Ascending aorta (tissue), 2 donors: ENCODE measurements around the gene RAB28. TPM values are rescaled to one million over a fixed set of nuclear protein-coding genes. Genes with fewer than 3 reads are reported as not detected.

Source experiments
- DNase-seq, 2 donors: peaks; one replicate each; pipeline ENCODE4 v3.0.0-alpha.2; 2019; ENCODE audit warnings: low spot score in 2 of 2
- H3K27ac ChIP-seq, 2 donors: fragments of 200-600 bp; sonication (generic); one replicate each; pipeline ENCODE4 v1.5.1; 2016 to 2017; ENCODE audit warnings: mild to moderate bottlenecking in 1 of 2
- H3K27me3 ChIP-seq: fragments of 200-600 bp; sonication (generic); one replicate; pipeline ENCODE4 v1.5.1; 2017
- H3K36me3 ChIP-seq, 2 donors: fragments of 200-600 bp; sonication (generic); one replicate each; pipeline ENCODE4 v1.5.1; 2016
- H3K4me1 ChIP-seq, 2 donors: fragments of 200-600 bp; sonication (generic); one replicate each; pipeline ENCODE4 v1.5.1; 2016 to 2017; ENCODE audit warnings: mild to moderate bottlenecking in 1 of 2
- H3K4me3 ChIP-seq, 2 donors: fragments of 200-600 bp; sonication (generic); one replicate each; pipeline ENCODE4 v1.5.1; 2016 to 2017; ENCODE audit warnings: mild to moderate bottlenecking in 1 of 2
- H3K9me3 ChIP-seq, 2 donors: fragments of 200-600 bp; sonication (generic); one replicate each; pipeline ENCODE4 v1.5.1; 2016
- CTCF ChIP-seq, 3 experiments: fragments of 200-600 bp in 2 of 3; fragments of 450-650 bp in 1 of 3; sonication (generic) in 2 of 3; IDR thresholded peaks; one replicate each; pipeline ENCODE4 v1.5.1; 2016 to 2019; ENCODE audit warnings: antibody characterized with exemption in 3 of 3, mild to moderate bottlenecking in 1 of 3, moderate library complexity in 1 of 3
- intact Hi-C: fragments of 100-400 bp; cut with DNase I; formaldehyde crosslinking; loops from one replicate; pipeline ENCODE4 v1.15.1; 2023
- total RNA-seq: library from RNA; depleted of rRNA; stranded (reverse); fragments of >200 nt; gene quantifications from one replicate; pipeline ENCODE4 v1.1.0, GENCODE V29; 2016

Gene RAB28
- total RNA-seq, 1 donor from 2014 or later = 3.2 TPM

GRCh38 chr4:13355111-13355880 lies 128.8 kb downstream of the RAB28 start:
- Histone ChIP-seq H3K27me3 (no peaks in the 10 kb centered on the region), H3K27ac (no peak overlapping the region), H3K9me3 (no peaks in the 10 kb centered on the region), H3K4me1 (no peaks in the 10 kb centered on the region), H3K36me3 (no peaks in the 10 kb centered on the region), H3K4me3 (no peak overlapping the region)
- no peak for TF ChIP-seq CTCF (IDR thresholded peaks at IDR 0.05)
- intact Hi-C loops = no loop called here
- DNase-seq = no peak

- intact Hi-C loops = no loop called here
- Histone ChIP-seq H3K9me3 (no peaks in the 10 kb centered on the region), H3K4me1 (no peaks in the 10 kb centered on the region), H3K27me3 (no peaks in the 10 kb centered on the region), H3K36me3 (no peaks in the 10 kb centered on the region), H3K27ac (no peak overlapping the region), H3K4me3 (no peak overlapping the region)
- DNase-seq = no peak
- TF ChIP-seq CTCF (IDR thresholded peaks at IDR 0.05) = no peak
Measured at GRCh38 chr4:13349096-13349495, 135.0 kb downstream of the RAB28 start.

GRCh38 chr4:13348216-13348615 lies 135.9 kb downstream of the RAB28 start:
- no peaks in the 10 kb centered on the region for H3K4me1 ChIP-seq
- H3K27me3 ChIP-seq = no peaks in the 10 kb centered on the region
- no peaks in the 10 kb centered on the region for H3K36me3 ChIP-seq
- no peaks in the 10 kb centered on the region for H3K9me3 ChIP-seq
- H3K4me3 ChIP-seq = no peak overlapping the region
- no peak overlapping the region for H3K27ac ChIP-seq
- no peak for DNase-seq
- TF ChIP-seq CTCF (IDR thresholded peaks at IDR 0.05) = no peak
- intact Hi-C loops = no loop called here

GRCh38 chr4:13347517-13348125 lies 136.5 kb downstream of the RAB28 start:
- Histone ChIP-seq H3K27me3 (no peaks in the 10 kb centered on the region), H3K9me3 (no peaks in the 10 kb centered on the region), H3K4me3 (no peak overlapping the region), H3K36me3 (no peaks in the 10 kb centered on the region), H3K4me1 (no peaks in the 10 kb centered on the region), H3K27ac (no peak overlapping the region)
- TF ChIP-seq CTCF (IDR thresholded peaks at IDR 0.05) = no peak
- DNase-seq = no peak
- intact Hi-C loops = no loop called here

- DNase-seq = no peak
Measured at GRCh38 chr4:13344216-13344615, 139.9 kb downstream of the RAB28 start.

More at GRCh38 chr4:13344216-13344615, 139.9 kb downstream of the RAB28 start:
- intact Hi-C loops = no loop called here
- no peak overlapping the region for H3K4me3 ChIP-seq
- no peaks in the 10 kb centered on the region for H3K9me3 ChIP-seq
- H3K27me3 ChIP-seq = no peaks in the 10 kb centered on the region
- no peak overlapping the region for H3K27ac ChIP-seq
- TF ChIP-seq CTCF (IDR thresholded peaks at IDR 0.05) = no peak
- no peaks in the 10 kb centered on the region for H3K36me3 ChIP-seq
- no peaks in the 10 kb centered on the region for H3K4me1 ChIP-seq
